Neuron (in vitro differentiated cells): ENCODE data around the gene CCDC92B.

Experiments
- H2AFZ ChIP-seq: one replicate; pipeline ENCODE4 v1.6.1; 2013; ENCODE audit warnings: low read depth, mild to moderate bottlenecking, inconsistent platforms, low read length, moderate library complexity
- H3K27me3 ChIP-seq: one replicate; pipeline ENCODE4 v1.6.1; 2013; ENCODE audit warnings: low read length; ENCODE audit not compliant: insufficient read depth
- H3K36me3 ChIP-seq: one replicate; pipeline ENCODE4 v1.6.1; 2013; ENCODE audit warnings: low read length; ENCODE audit not compliant: insufficient read depth
- H3K4me1 ChIP-seq: one replicate; pipeline ENCODE4 v1.6.1; 2013; ENCODE audit warnings: low read length; ENCODE audit not compliant: insufficient read depth
- H3K4me3 ChIP-seq: 2 replicates; pipeline ENCODE4 v1.5.1; 2013; ENCODE audit warnings: mild to moderate bottlenecking, low read length, moderate library complexity
- H3K9me3 ChIP-seq: one replicate; pipeline ENCODE4 v1.6.1; 2013; ENCODE audit warnings: low read length

The CCDC92B gene

GRCh38 chr17:2710071-2710802 is 39.2 kb downstream of the CCDC92B start:
- H3K4me1 ChIP-seq, result peaks cover 14% of the 10 kb centered on the region
- H3K27me3 ChIP-seq, result no peaks in the 10 kb centered on the region
- no peaks in the 10 kb centered on the region for H3K9me3 ChIP-seq
- H3K4me3 ChIP-seq, result peak overlapping the region; percentile 58
- H2AFZ ChIP-seq, result no peak overlapping the region
- H3K36me3 ChIP-seq, result no peaks in the 10 kb centered on the region

- H3K36me3 ChIP-seq, result no peaks in the 10 kb centered on the region
- no peaks in the 10 kb centered on the region for H3K27me3 ChIP-seq
- H3K4me3 ChIP-seq, result no peak overlapping the region
- no peaks in the 10 kb centered on the region for H3K9me3 ChIP-seq
- H3K4me1 ChIP-seq, result peaks cover 14% of the 10 kb centered on the region
- no peak overlapping the region for H2AFZ ChIP-seq
These were observed 40.2 kb downstream of the CCDC92B start for GRCh38 chr17:2709183-2709661.

- H3K4me1 ChIP-seq, result peaks cover 14% of the 10 kb centered on the region
- H3K27me3 ChIP-seq, result no peaks in the 10 kb centered on the region
- no peak overlapping the region for H3K4me3 ChIP-seq
- H2AFZ ChIP-seq, result no peak overlapping the region
- H3K36me3 ChIP-seq, result peaks cover 3% of the 10 kb centered on the region
- no peaks in the 10 kb centered on the region for H3K9me3 ChIP-seq
These were observed 40.8 kb downstream of the CCDC92B start for GRCh38 chr17:2708585-2709182.

GRCh38 chr17:2707721-2708584 is 41.5 kb downstream of the CCDC92B start:
- Histone ChIP-seq H2AFZ (no peak overlapping the region), H3K4me3 (no peak overlapping the region), H3K36me3 (peaks cover 10% of the 10 kb centered on the region), H3K9me3 (no peaks in the 10 kb centered on the region), H3K4me1 (peaks cover 14% of the 10 kb centered on the region), H3K27me3 (no peaks in the 10 kb centered on the region)

DNA sequence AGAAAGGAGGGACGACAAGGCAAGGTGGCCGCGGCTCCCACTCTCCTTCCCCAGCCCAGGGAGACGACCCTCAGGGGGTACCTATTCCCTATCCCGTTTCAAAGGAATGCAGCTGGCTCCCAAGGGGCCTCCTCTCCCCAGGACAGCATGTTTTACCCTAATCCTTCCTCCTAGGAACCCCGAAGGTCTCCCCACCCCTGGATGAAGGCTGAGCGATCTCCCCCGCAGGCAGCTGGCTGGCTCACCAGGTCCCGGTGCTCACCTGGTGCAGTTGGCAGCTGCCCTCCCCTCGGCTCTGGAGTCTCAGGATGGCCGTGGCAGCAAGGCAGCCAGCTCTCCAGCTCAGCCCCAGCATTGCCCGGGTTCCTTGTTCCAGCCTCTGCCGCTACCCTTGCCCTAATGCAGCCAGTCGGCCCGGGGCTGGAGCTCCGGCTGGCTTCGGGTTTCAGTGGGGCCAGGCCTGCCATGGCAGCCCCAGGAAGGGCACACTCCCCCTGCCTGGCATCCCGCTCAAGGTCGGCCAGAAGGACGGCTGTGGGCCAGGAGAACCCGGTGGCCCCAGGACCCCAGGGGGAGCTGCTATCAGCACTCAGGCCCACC is 42.4 kb downstream of the CCDC92B start:
- H2AFZ ChIP-seq, result no peak overlapping the region
- no peak overlapping the region for H3K4me3 ChIP-seq
- peaks cover 14% of the 10 kb centered on the region for H3K4me1 ChIP-seq
- H3K9me3 ChIP-seq, result no peaks in the 10 kb centered on the region
- H3K36me3 ChIP-seq, result peaks cover 15% of the 10 kb centered on the region
- no peaks in the 10 kb centered on the region for H3K27me3 ChIP-seq

GRCh38 chr17:2705888-2706795 is 43.3 kb downstream of the CCDC92B start:
- H3K9me3 ChIP-seq, result no peaks in the 10 kb centered on the region
- H3K4me3 ChIP-seq, result no peak overlapping the region
- H3K27me3 ChIP-seq, result no peaks in the 10 kb centered on the region
- no peak overlapping the region for H2AFZ ChIP-seq
- peaks cover 11% of the 10 kb centered on the region for H3K4me1 ChIP-seq
- peaks cover 18% of the 10 kb centered on the region for H3K36me3 ChIP-seq

DNA sequence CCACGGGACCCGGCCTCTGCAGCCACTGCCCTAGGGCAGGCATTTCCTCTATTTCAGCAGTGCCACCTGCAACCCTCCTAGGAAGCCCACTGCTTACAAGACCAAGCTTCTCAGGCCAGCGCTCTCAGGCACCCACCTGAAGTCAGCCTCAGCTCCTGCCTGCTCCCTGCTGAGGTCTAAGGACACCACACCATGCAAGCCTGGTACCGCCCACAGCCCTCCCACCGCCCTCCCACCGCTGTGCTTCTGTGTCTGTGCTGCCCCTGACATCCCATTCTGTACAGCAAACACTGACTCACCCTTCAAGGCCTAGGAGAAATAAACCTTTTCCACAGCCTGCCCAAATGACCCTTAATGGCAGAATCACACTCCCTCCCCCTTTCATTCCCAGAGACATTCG is 44.2 kb downstream of the CCDC92B start:
- peaks cover 26% of the 10 kb centered on the region for H3K36me3 ChIP-seq
- no peaks in the 10 kb centered on the region for H3K27me3 ChIP-seq
- peaks cover 4% of the 10 kb centered on the region for H3K4me1 ChIP-seq
- no peak overlapping the region for H3K4me3 ChIP-seq
- H2AFZ ChIP-seq, result no peak overlapping the region
- no peaks in the 10 kb centered on the region for H3K9me3 ChIP-seq

DNA sequence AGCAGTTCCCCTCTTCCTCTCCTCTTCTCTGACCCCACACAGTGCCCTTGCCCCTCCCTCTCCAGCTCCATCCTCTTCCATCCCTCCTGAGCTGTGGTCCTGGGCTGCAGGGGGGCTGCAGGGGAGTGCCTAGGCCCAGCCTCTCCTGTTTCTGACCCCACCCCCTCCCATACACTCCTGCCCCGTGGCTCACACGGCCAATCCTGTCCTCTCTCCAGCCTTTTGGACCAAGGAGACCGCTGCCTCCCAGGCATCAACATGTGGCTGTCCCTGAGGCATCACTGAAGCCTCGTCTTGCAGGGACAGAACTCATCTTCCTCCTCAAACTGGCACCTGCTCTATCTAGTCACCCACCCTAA is 44.6 kb downstream of the CCDC92B start:
- H3K27me3 ChIP-seq, result no peaks in the 10 kb centered on the region
- H2AFZ ChIP-seq, result no peak overlapping the region
- no peaks in the 10 kb centered on the region for H3K9me3 ChIP-seq
- H3K4me3 ChIP-seq, result no peak overlapping the region
- peaks cover under 1% of the 10 kb centered on the region for H3K4me1 ChIP-seq
- peaks cover 30% of the 10 kb centered on the region for H3K36me3 ChIP-seq

GRCh38 chr17:2704031-2704889 is 45.2 kb downstream of the CCDC92B start:
- Histone ChIP-seq H3K9me3 (no peaks in the 10 kb centered on the region), H3K27me3 (no peaks in the 10 kb centered on the region), H3K36me3 (peaks cover 33% of the 10 kb centered on the region), H3K4me1 (no peaks in the 10 kb centered on the region), H3K4me3 (no peak overlapping the region), H2AFZ (no peak overlapping the region)

GRCh38 chr17:2703606-2704005 is 45.8 kb downstream of the CCDC92B start:
- no peak overlapping the region for H3K4me3 ChIP-seq
- no peak overlapping the region for H2AFZ ChIP-seq
- H3K27me3 ChIP-seq, result no peaks in the 10 kb centered on the region
- H3K4me1 ChIP-seq, result no peaks in the 10 kb centered on the region
- H3K9me3 ChIP-seq, result no peaks in the 10 kb centered on the region
- H3K36me3 ChIP-seq, result peaks cover 35% of the 10 kb centered on the region

DNA sequence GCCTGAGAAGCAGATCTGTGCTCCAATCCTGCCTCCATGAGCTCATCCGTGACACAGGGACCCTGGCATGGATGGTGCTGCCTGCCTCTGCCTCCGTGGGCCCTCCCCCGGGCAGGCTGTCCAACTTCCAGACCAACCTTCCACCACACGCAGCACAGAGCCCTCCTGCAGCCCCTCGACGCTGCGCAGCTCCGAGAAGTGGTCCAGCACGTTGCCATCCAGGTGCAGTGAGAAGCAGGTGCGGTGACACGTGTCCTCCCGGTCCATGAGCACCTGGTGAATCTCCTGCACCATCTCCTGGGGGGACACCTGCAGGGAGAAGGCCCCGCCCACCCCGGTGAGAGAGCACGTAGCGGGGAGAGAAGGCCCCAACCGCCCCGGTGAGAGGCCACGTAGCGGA is 46.3 kb downstream of the CCDC92B start:
- Histone ChIP-seq H3K9me3 (no peaks in the 10 kb centered on the region), H3K36me3 (peaks cover 39% of the 10 kb centered on the region), H3K4me1 (no peaks in the 10 kb centered on the region), H2AFZ (no peak overlapping the region), H3K27me3 (no peaks in the 10 kb centered on the region), H3K4me3 (no peak overlapping the region)
